ENCODE results near the gene ATP2C2.

DNA sequence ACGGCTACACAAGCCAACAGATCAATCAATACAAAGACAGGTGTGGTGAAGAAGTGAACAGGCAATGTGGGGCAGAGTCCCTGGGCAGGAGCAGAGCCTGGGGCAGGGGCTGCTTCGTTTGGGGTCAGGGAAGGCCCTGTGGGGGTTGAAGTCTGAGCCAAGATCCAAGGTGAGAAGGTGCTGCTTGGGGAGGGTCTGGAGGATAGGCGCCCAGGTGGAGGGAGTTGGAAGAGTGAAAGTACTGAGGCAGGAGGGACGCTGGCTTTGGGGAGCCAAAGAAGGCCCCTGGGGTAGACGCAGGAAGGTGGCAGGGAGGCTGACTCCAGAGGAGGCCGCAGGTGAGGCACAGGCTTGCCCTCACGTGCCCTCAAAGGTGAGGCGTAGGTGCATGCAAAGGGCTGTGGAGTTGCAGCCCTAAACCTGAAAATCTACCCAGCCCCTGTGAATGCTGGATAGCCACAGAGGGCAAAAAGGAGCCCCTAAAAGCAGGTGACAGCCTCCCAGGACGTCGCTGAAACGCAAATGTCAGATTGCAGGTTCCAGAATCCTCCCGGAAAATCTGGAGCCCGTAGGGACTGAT is 40.3 kb upstream of the ATP2C2 start:
- TF ChIP-seq CTCF (IDR thresholded peaks at IDR 0.05; ENCODE audit: borderline replicate concordance, extremely low read depth, low read length, poor library complexity, severe bottlenecking), result no peak
- TF ChIP-seq EZH2 (IDR thresholded peaks at IDR 0.05; ENCODE audit: borderline replicate concordance, low read depth, low read length, severe bottlenecking), result no peak
